HG03064 (cell line): ENCODE measurements around the gene ASCC2.

Experiments
- ATAC-seq: cut with Tn5 transposase; IDR thresholded peaks from one replicate; pipeline ENCODE4 v1.9.1; 2021; ENCODE audit warnings: low read depth; ENCODE audit not compliant: unreplicated experiment

The ASCC2 gene

DNA sequence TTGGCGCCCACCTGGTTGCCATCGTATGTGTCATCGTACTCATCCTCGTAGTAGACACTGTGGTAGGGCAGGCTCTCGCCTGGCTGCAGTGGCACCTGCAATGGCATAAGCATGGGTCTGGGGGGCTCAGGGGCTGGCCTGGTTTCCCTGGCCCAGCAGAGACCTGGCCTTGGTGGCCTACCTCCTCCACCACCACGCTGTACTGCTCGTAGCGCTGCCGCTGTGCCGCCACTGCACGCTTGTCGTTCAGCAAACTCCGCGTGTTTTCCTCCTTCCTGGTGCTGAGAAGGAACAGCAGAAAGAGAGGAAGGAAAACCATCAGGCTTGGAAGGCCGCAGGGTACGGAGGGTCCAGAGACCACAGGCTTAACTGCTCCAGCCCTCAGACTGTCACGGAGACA is 44.7 kb downstream of the ASCC2 start:
- ATAC-seq, result no peak

DNA sequence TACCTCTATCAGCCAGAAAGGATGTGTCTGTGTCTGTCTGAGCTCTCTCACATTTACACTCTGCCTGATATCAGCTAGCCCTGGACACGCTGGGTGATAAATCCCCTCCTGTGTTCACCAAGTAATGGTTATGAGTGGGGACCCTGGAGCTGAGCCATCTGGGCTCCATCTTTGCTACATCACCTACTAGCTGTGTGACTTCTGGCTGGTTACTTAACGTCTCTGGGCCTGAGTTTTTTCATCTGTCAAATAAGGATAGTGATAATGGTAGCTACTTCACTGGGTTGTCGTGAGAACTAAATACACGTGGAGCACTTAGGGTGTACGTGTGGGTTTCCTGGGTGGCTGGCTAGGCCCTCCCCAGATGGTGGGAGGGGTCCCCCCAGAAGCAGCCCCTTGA is 48.0 kb downstream of the ASCC2 start:
- no peak for ATAC-seq

DNA sequence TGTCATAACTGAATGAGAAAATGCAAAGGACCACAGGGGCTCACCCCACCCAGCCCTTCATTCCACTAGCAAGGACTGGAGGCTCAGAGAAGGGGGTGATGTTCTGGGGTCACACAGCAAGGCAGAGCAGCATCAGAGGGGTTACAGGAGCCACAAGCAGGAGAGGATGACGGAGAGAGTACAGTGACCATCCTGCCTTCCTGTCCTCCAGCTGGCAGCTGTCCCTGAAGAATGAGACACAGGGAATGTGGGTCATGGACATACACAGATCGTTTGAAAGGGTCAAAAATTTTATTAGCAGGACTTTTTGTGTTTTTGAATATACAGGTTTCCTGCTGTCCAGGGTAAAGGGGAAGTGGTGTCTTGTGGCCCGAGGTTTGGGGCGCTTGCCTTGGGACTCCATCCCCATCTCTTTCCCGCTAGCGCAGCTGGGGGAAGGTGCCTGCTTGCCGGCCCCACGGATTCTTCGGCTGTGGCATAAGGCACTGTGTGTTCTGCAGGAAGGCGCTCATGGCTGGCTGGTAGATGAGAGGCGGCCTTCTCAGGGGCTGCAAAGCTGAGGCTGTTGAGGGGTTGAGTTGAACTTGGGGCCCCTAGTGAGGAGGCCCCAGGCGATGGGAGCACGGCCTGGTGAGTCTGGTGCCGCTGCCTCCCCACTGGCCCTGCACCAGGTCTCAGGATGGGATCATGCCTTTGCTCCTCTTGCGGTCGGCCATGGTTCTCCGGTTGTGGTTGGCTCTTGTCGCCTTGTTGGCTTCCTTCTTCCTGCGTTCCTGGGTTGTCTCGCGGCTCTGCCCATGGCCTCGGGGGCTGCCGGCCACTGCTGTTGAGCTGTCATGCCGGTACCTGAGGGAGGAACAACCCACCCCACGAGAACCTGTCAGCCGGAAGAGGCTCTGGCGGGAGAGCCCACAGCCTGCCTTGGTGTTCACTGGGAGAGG is 49.5 kb downstream of the ASCC2 start:
- ATAC-seq, result no peak

DNA sequence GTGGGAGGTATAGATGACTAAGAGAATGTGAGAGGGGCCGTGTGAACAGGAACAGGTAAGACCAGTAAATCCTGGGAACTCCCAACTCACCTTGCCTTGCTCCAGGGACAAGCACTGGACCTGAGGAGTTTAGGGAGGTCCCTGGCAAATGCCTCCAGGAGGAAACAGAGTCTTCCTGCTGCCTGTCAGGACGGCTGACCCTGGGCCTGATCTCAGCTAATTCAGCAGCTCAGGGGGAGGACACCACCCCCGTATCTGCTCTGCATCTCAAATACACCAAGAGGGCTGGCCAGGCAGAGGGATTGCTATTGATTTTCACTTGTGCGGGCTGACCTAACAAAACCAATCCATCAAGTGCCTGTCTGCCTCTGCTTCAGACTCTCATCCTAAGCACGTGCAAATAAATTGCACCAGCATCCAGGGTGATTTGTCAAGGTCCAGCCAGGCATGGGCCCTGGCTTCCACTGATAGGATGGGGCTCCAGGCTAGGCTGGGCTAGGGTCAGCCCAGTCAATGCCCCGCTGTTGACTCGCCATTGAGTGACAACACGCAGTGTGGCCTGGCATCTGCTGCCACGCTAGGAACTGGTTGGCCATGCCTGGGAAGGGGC is 50.6 kb downstream of the ASCC2 start:
- no peak for ATAC-seq

DNA sequence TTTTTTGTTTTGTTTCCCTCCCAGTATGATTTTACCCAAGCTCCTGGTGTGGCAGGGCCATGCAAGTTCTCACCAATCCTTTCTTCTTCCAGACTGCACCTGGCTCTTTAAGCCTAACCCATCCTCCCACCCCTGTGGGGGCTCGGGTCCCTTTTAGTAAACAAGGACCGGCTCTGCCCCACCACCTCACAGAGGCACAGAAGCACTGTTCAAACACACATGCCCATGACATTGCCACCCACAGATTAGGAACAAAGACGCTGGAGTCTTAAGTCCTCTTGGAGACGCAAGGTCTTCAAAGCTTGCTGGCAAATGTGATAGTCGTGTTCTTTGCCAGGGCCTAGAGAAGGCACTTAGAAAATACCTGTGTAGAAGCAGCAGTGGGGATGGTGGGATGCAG is 52.0 kb downstream of the ASCC2 start:
- no peak for ATAC-seq

DNA sequence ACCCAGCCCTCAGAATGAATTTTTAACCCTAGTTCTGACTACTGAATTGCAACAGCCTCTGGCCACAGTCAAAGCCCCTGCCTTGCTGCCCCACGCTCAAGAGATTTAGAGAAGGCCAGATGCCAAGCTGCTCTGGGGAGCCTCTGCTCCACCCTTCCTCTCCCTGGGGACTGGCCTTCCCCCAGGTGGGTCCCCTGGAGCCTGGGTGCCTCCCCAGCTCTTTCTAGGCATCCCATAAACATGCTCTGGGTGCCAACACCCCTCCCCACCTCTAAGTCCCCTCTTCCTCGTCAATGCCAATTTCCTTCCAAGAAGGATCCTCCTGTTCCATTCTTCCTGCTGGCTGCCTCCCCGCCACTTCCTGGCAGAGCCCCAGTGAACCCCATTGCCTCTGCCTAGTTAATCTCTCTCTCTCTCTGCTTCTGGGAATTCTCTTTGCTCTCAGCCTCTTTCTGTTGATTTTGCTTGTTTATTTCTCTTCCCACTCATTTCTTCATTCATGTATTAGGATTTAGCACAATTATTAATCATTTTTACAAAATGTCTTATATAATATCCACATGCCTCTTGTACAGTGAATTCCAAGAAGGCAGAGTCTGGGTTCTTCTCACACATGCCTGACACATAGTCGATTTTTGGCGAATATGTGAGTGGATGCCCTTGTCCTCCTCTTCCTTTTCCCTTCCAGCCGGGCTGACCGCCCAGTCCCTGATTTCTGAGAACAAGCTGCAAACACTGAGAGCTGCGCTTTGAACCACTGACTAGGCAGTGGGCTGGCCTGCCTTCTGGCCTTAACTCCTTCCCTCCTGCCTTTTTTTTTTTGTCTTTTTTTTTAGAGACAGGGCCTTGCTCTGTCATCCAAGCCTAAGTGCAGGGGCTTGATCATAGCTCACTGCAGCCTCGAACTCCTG is 53.4 kb downstream of the ASCC2 start:
- ATAC-seq, result no peak

DNA sequence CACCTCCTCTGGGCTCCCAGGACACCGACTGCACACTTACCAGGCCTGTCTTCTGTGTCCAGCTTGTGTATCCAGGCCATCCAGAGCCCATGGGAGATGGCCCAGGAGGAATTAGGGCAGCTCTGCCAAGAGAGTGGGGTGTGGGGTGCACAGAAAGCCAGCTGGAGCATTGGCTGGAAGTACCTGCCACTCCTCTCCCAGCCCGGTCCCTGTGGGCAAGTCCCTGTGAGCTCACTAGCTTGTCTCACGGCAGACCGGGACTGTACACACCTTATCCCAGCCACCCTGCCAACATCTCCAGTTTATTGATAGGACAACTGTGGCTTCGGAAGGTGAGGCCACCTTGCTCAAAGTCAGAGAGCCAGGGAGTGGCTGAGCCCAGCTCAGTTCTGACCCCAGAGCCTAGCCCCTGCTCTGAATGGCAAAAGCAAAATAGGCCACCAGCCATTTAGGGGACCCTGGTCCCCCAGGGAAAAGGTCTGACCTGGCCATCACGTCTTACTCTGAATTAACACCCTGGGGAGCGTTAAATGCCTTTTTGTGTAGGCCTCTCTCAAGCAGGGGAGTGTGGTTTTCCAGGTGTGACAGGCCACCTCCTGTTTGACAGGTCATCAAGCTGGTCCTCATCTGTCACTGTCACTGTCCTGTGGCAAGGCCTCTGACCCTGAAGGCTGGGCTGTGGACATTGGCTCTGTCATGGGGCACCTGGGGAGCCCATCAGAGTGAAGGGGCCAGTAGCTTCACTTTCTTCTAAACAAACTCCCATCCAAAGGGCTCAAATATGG is 55.8 kb downstream of the ASCC2 start:
- no peak for ATAC-seq

DNA sequence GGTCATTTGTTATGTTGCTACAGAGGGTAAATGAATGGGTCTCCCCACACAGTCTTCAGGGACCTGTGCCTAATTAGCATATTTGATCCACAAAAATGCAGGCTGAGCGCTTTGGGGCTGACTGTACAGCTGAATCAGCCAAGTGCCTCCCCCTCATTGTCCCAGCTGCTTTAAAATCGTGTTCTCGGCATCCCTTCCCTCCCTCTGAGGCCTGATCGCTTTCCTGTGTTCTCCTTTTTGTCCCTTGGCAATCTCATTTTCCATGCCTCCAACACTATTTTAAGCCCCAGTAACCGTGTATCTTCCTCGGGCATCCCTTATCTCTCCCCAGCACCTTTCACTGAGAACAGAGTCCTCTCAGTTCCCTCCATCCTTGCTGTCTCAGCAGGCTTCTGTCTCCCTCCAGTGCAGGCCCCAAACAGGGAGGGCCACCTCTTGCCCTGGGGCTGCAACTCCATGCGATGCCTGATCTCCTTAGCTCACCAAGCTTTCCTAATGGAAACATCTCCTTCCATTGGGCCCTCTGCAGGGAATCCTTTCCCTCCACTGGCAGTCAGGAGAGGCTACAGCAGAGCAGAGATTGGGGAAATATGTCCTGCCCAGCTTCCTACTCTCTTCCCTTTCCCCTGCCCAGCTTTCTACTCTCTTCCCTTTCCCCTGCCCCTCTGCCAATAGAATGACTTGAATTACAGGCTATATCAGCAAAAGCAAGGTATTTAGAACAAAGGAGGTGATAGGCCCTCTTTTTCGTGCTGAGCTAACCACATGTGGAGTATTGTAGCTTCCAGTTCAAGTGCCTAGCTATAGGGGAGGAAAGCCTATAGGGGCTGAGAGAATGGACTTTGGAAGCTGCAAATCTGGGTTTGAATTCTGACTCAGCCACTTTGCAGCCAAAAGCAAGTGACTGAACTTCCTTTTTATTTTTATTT is 57.1 kb downstream of the ASCC2 start:
- ATAC-seq, result no peak

DNA sequence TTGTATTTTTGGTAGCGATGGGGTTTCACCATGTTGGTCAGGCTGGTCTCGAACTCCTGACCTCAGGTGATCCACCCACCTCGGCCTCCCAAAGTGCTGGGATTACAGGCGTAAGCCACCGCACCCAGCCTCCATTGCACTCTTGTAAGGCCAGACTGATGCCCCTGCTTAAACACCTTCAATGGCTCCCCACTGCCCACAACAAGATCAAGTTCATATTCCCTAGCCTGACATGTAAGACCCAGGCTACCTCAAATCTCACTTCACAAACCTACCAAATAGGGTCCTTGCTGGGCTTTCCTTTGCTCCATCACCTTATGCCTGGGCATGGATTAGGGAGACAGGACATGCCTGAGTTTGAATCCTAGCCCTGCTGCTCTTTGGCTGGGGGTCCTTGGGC is 57.9 kb downstream of the ASCC2 start:
- no peak for ATAC-seq

DNA sequence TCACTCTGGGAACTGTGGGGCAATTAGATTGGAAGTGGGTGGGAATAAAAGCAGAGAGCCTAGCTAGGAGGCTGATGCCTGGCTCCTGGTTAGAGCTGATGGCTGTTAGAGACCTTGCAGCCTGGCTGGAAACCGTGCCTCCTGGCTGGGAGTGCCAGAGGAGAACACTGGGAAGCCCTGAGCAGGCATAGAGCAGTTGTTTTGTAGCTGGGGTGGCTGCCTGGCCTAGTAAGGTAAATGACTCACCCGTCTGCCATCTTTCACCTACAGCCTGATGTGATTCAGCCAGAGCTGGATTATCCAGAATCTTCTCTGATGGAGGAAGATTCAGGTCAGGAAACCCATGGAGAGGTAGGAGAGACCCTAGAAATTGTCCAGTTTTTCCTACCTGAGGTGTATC is 64.8 kb downstream of the ASCC2 start:
- no peak for ATAC-seq

DNA sequence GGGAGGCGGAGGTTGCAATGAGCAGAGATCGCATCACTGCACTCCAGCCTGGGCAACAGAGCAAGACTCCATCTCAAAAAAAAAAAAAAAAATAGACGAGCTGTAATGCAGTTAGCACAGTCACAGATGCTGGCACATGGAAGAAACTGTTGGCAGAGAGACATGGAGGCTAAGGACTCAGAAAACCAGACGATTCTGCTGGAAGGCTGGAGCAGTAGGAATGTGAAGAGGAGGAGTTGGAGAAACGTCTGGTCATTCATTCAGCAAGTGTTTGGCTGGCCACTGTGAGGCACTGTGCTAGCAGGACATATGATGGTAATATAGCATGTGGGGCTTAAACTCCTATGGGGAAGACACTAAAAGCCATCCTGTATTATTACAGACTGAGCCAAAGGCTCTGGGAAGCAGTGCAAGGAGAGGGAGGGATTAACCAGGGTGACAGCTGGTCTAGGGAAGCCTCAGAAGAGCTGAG is 65.9 kb downstream of the ASCC2 start:
- no peak for ATAC-seq

DNA sequence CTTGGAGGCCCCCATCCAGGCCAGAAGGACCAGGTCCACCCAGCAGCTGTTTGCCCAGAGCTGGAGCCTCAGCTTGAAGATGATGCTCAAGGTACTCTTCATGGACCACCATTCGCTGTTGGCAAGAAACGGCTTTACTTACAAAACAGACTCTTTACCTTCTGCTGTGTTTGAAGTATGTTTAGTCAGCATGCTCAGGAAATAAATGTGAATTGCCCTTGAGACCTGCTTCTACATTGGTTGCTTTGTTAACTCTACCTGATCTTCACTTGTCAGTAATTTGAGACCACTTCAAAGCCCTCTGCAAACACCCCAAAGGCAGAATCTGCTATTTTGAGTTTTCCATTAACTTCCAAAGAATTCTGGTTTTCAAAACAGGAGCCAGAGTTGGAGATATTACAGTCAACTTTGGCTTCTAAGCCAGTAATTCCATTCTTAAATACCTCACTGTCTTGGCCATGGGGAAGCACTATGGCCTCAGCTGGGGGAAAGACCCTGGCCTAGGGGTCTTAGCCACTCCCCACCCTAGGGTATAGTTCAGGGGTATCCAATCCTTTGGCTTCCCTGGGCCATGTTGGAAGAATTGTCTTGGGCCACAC is 68.3 kb downstream of the ASCC2 start:
- no peak for ATAC-seq

DNA sequence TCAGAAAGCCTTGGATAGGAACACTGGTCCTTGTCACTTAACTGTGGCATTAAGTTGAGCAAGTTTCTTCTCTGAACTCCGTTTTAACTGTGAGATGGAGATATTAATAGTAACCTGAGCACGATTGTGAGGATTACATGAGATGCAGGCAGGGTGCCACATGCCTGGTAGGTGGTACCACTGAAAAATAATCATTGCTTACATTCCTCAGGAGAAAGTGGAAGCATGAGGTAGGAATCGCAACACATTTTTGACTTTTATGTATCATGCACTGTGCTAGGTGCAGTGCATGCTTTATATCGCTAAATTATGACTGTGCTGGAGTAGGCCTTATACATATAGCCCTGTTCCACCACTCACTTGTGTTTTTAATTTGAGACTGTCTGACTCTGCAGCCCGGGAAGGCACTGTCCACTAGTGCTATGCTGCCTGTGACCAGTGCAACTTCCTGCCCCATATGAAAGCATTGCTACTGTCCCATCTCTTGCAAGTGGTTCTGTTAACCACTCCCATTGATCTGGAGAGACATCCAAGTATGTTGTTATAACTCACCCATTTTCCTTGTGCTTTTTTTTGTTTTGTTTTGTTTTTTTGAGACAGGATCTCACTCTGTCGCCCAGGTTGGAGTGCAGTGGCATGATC is 69.9 kb downstream of the ASCC2 start:
- ATAC-seq, result no peak

DNA sequence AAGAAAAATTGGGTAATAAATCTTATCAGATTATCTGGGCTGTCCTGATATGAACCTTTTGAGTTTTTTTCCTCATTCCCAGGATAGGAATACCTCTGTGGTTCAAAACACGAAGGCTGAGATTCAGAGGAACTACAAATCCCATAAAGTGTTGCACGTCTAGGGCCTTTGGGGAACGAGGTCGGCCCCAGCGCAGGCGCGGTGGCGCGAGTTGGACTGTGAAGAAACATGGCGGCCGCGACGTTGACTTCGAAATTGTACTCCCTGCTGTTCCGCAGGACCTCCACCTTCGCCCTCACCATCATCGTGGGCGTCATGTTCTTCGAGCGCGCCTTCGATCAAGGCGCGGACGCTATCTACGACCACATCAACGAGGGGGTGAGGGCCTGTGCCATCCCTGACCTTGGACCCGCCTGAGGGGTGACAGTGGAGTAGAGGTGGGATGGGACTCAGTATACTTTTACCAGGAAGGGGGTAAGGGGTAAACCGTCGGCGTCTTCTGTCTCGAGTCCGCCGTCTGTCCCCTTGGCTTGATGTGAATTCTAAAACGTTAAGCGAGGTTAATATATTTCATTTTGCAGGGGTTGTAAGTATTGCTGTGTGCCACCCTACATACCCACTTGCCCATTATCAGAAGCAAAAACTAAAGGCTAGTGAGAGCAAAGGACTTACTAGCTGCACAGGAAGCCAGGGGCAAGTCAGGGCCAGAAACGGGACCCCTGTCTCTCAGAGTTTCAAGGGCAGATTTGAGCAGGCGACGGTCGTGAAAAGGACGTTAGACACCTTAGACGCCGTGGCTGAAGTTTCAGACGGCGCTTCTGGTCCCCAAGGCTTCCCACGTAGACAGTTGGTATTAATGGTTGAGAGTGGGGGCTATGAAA is 70.7 kb downstream of the ASCC2 start, which contains the start of gene UQCR10:
TSS of gene UQCR10 (plus strand) at position 199 of the 881 bp plus-strand sequence. CDS start at position 229, 30 bp downstream.
- peak; percentile 51 for ATAC-seq

DNA sequence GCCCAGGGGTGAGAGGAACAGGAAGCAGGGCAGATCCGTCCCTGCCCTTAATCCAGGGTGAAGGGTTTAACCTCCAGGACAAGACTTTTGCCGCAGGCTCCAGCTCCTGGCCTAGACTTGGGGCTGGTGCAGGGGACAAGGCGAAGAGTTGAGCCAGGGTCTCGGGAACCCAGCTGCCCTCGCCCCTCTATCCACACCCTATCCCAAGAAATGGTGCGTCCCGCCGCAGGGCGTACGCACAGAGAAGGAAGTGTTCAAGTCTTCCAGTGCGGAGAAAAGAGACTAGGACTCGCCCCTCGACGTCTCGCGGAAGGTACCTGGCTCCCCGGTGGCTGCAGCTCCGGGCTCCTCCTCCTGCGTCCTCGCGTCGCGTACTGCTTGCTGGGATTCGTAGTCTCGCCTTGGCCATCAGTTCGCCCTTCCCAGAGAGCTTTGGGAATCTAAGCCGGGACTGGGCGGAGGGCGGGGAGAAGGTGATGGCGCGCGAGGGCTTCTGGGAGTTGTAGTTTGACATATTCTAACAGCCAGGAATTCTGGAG is 71.4 kb downstream of the ASCC2 start, which contains the start of gene ZMAT5:
TSS of gene ZMAT5 (minus strand) at position 376 of the 539 bp plus-strand sequence. CDS start 18,463 bp downstream, outside the sequence.
- ATAC-seq, result peak; percentile 83

DNA sequence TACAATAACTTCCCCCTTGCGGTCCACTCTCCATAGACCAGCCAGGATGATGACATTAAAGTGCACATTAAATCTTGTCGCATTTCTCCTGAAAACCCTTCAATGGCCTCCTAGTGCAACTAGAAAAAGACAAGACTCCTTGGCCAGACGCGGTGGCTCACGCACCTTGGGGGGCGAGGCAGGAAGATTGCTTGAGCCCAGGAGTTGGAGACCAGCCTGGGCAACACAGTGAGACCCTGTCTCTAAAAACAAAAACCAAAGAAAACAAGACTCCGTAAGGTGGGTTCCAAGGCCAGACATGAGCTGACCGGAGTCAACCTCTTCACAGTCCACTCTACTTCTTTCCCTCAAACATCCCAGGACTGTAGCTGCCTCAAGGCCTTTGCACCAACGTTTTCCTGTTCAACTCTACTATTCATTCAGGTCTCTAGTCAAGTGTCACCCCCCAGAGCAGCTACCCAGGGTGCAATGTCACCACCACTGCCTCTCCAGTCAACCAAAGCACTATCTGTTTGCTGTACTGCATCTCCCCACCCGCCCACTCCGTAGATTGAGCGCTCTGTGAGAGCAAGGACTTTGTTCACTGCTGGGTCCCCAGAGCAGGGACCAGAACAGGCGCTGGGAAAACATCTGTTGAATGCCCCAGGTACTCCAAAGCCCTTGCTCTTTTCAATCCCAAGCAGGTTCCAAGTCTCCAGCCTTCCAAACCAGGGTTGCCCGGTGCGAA is 72.0 kb downstream of the ASCC2 start:
- ATAC-seq, result peak; percentile 17
